GM12892 (cell line): ENCODE results near the gene FAAP20.

Experiments
- POLR2A ChIP-seq: IDR thresholded peaks from 2 replicates; pipeline ENCODE4 v1.6.1; 2011; ENCODE audit warnings: low read depth, low read length, control low read depth
- POLR2AphosphoS5 ChIP-seq: IDR thresholded peaks from 2 replicates; pipeline ENCODE4 v1.6.1; 2011; ENCODE audit warnings: low read depth, low read length, control low read depth

- TF ChIP-seq POLR2AphosphoS5 = no peak
- no peak for TF ChIP-seq POLR2A
Measured at GRCh38 chr1:2144501-2145090, 50.0 kb downstream of the FAAP20 start.
